H1 (cell line): Measurements from ENCODE around the gene NANP. TPM values are rescaled to one million over a fixed set of nuclear protein-coding genes. Genes with fewer than 3 reads are reported as not detected.

Source experiments
- ASH2L ChIP-seq: fragments of 200-600, 300-600 bp; sonication (generic); IDR thresholded peaks from one replicate; pipeline ENCODE4 v1.7.1; 2017; ENCODE audit warnings: low read length
- EZH2 ChIP-seq: fragments of 200-600 bp; sonication (generic); IDR thresholded peaks from 2 replicates; pipeline ENCODE4 v1.7.1; 2012; ENCODE audit warnings: low read depth, mild to moderate bottlenecking, moderate library complexity, low read length, inconsistent platforms; ENCODE audit not compliant: severe bottlenecking
- GABPA ChIP-seq: IDR thresholded peaks from 2 replicates; pipeline ENCODE4 v1.6.1; 2011; ENCODE audit warnings: mild to moderate bottlenecking, low read length, moderate library complexity, borderline replicate concordance; ENCODE audit not compliant: insufficient read depth
- GTF2F1 ChIP-seq: IDR thresholded peaks from 2 replicates; pipeline ENCODE4 v1.6.1; 2012; ENCODE audit warnings: low read depth, low read length, improper control_type of control experiment, borderline replicate concordance
- PHF8 ChIP-seq: fragments of 200-600 bp; sonication (generic); conservative IDR thresholded peaks from 2 replicates; pipeline ENCODE4 v1.7.1; 2012; ENCODE audit warnings: low read depth, mild to moderate bottlenecking, inconsistent platforms, low read length, moderate library complexity
- POLR2A ChIP-seq, 2 experiments: IDR thresholded peaks; 1 replicate in 1 of 2; 2 replicates in 1 of 2; pipeline ENCODE4 v1.6.1; 2011; ENCODE audit warnings: low read depth in 2 of 2, low read length in 2 of 2, mild to moderate bottlenecking in 2 of 2; ENCODE audit errors: control extremely low read depth in 1 of 2
- polyA plus RNA-seq, 7 experiments: library from polyadenylated mRNA; depleted of rRNA in 3 of 7; stranded (reverse) in 5 of 7; unstranded in 2 of 7; fragments of >200 nt in 5 of 7; fragments of 200-250 nt in 2 of 7; gene quantifications; 1 replicate in 5 of 7; 2 replicates in 1 of 7; 4 replicates in 1 of 7; pipeline versions ENCODE4 v1.2.1 to v1.2.3, GENCODE V29; 2011 to 2013; ENCODE audit warnings: missing spikeins in 2 of 7, mixed read lengths in 2 of 7
- total RNA-seq: library from RNA; stranded (reverse); fragmentation: NEBNext Ultra II Directional; extraction: Animal tissue kit (Norgen Biotek cat#: 25700); gene quantifications from 2 replicates; pipeline ENCODE4 v1.2.1, GENCODE V29; 2021

NANP gene
- total and polyA plus RNA-seq, 2 of the 8 experiments (the other 6 are each of a cell fraction or from before 2014, with no cell fraction given): 3.8 to 6.2 TPM

DNA sequence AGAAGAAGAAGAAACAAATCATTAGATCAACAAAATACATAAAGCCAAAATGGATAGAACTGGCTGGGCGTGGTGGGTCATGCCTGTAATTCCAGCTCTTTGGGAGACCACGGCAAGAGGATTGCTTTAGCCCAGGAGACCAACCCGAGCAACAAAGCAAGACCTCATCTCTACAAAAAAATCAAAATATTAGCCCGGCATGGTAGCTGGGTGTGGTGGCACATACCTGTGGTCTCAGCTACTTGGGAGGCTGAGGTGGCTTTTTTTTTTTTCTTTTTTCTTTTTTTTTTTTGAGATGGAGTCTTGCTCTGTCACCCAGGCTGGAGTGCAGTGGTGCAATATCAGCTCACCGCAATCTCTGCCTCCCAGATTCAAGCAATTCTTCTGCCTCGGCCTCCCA is 59.9 kb downstream of the NANP start (continued):
- TF ChIP-seq GABPA (no peak), PHF8 (no peak), ASH2L (no peak), POLR2A (IDR thresholded peaks at IDR 0.05; ENCODE audit: control extremely low read depth in 1 of 2, low read depth in 2 of 2, low read length in 2 of 2) (no peak), GTF2F1 (no peak), EZH2 (no peak)
